Kasumi-1 (cell line): ENCODE data around the gene RNF19B.
"Not testable (repeated sequence)": the region's sequence is repeated elsewhere in the genome, so short reads cannot be mapped to it uniquely, and the experiment has no call there.

Experiments
- DNase-seq, 2 experiments: peaks; one replicate each; lab custom pipeline; 2025; lab: John Stamatoyannopoulos, UW

The RNF19B gene, protein sequence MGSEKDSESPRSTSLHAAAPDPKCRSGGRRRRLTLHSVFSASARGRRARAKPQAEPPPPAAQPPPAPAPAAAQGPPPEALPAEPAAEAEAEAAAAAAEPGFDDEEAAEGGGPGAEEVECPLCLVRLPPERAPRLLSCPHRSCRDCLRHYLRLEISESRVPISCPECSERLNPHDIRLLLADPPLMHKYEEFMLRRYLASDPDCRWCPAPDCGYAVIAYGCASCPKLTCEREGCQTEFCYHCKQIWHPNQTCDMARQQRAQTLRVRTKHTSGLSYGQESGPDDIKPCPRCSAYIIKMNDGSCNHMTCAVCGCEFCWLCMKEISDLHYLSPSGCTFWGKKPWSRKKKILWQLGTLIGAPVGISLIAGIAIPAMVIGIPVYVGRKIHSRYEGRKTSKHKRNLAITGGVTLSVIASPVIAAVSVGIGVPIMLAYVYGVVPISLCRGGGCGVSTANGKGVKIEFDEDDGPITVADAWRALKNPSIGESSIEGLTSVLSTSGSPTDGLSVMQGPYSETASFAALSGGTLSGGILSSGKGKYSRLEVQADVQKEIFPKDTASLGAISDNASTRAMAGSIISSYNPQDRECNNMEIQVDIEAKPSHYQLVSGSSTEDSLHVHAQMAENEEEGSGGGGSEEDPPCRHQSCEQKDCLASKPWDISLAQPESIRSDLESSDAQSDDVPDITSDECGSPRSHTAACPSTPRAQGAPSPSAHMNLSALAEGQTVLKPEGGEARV

DNA sequence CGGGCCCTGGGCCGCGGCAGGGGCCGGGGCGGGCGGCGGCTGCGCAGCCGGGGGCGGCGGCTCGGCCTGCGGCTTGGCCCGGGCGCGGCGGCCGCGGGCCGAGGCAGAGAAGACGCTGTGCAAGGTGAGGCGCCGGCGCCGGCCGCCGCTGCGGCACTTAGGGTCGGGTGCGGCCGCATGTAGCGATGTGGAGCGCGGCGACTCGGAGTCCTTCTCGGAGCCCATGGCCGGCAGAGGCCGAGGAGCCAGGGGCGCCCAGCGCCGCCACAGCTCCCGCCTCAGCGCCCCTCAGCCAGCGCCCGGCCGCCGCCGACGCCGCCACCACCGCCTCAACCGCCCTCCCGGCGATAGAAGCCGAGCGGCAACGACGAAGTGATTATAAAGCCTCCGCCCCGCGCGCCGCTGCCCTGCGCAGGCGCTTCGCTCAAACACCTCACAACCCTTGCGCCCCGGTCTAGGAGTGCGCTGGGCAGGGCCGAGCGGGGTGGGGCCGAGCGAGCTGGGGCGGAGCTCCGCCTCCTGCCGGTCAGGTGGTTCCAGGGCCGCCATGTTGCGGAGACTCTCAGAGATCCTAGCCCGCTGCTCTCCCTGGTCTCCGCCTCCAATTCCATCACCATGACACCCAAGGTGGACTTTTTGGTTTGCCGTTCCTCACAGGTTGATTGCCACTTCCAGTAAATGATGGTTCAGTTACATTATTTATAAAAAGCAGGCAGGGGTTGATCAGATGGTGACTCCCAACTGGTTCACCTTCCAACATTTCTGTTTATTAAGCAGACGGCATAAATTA is at the start of gene RNF19B:
RNF19B (minus strand) TSS at position 349 of the 790 bp plus-strand sequence; CDS start at position 225, 124 bp downstream.
- DNase-seq, result peak; percentile 90 to 92

DNA sequence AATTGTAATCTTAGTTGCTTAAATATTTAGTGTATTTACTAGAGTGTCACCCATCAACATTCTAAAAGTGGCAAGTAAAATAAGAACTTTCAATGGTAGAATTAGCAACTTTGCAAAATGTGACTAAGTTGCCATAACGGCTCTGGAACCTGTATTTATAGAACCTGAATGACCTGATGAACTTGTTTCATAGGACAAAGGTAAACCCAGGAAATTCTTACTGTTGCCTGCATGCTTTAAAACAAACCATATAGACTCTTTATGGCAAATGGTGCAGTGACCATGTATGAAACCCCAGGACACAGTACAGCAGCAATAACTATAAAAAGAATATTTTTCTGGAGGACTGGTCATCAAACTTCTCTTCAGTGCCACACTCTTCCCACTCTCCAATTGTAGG is 49.2 kb upstream of the RNF19B start:
- no peak for DNase-seq

DNA sequence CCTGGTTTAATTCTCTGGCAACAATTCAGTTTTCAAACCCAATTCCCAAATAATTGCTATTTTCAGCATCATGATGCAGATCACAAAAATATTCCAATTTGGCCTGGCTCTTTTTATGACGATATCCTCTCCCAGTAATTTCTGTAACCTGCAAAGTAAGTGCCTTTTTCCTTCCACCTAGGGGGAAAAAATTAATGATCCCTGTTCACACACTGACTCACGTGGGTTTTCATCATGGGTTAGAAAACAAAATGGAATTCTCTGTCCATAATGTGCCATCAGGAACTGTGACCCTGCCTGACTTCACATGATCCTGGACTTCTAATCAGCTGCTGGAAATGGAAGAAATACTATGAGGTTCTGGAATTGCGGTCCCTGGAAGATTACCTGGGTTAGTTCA is 47.6 kb upstream of the RNF19B start:
- DNase-seq, result no peak

DNA sequence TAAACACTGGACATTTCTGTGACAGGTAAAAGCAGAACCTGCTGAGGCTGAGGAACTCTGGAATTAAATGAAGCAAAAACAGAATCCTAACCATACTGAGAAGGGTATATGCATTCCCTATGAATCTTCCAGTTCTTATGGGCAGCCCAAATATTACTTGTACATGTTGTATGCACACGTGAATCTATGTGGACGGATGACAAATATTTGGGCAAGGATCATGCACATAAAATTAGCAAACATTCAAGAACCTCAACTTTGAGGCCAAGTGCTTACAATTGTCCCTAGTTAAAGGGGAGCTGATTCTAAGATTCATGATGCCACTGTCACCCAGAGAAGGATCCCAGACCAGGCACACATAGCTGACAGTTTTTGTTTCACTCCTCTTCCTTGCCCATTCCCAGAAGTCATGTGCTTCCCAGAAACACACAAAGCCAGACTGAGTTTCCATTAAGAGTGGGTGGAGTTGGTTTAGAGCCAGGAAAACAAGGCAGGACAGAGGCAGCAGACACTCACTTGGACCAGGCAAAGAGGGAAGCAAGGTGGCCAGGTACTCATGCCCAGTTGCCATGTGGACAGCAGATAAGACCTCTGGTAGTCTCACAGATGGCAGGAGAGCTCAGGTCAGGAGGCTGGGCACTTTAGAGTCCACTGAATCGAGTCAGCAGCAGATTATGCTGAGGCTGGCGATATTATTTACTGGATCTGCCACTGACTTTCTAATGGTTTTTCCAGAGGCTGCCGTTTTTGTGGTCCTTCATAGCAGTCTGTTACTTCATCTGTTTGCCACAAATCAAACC is 46.5 kb upstream of the RNF19B start:
- no peak for DNase-seq

DNA sequence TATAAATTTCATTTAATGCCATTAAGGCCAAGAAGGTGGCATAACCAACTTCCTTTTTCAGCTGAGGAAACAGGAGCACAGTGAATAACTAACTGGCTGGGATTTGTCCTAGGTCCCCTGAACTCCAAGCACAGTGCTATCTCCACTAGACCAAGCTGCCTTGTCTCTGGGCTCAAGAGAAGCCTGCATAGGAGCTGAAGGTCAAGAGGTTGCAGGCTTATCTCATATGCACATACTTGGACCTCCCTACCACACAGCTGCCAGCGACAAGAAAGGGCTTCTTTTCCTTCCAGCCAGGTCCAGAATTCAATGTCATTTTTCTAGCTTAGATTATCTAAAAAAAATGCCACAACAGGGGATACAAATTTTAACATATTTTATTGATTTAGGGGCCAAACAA is 45.0 kb upstream of the RNF19B start:
- DNase-seq, result no peak

DNA sequence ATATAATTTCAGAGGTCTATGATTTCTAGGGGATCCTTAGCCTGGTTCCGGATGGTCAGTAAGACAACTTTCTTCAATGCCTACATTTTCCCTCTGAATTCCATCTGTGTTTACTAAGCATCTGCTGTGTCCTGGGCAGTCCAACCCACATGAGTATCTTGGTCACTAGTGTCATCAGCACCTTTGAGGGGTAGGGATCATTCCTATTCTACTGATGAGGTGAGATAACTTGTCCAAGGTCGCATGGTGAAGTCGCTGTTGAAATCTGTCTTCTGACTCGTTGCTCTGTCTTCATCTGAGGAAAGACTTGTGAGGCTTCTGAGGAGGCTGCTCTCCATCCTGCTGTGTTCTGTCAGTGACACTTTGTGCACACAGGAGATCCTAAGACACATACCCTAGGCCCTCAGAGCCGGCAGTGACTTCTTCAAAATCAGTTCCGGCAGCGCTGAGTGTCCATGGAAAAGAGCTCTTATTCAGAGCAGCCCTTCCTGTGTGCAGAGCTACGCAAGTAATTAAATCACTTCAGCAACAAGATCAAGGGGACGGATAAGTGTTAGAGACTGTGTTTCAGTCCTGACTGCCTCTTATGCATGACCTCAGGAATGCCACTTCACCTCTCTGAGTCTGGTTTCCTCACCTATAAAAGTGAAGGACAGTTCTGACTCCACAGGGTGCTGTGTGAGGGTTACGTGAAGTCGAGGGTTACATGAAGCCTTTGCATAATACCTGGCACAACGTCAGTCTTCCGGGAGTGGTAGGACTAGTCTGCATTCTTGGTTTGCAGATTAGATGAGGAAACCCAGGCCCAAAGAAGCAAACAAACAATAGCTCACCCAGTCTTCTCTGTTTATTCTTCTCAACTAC is 43.7 kb upstream of the RNF19B start:
- no peak for DNase-seq

DNA sequence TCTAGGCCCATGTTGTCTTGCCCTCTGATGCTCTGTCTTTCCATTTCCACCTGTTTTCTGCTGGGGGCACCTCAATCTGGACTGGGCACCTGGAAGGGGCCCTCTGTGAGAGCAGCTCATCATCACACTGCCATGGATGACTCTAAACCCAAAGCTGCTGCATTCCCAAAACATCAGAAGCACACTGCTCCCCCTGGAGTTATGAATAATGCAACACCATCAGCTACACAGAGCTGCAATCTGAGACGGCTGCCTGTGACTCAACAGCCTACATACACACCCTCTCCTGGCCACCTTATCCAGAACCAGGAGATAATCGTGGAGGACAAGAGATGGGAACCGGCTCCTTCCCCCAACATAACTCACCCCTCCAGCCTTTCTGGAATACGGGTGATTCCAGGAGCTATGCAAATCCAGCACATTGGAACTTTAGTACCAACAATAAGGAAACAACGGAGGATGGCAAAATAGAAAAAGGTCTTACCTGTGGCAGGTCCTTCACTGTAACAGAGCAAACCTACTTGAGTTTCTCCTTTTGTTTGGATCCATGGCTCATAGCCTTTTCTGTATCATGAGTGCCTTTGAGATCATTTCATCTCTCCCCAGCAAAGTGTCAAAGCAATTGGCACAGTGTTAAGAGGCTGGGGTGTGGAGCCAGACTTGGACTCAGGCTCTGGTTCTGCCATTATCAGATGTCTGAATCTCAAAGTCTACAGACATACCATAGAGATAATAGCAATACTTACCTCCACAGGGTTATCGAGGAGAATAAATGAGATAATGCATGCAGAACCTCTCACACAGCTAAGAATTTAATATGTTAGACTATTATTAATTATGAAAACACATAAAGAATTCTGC is 42.8 kb upstream of the RNF19B start:
- peak; percentile 34 to 39 for DNase-seq

DNA sequence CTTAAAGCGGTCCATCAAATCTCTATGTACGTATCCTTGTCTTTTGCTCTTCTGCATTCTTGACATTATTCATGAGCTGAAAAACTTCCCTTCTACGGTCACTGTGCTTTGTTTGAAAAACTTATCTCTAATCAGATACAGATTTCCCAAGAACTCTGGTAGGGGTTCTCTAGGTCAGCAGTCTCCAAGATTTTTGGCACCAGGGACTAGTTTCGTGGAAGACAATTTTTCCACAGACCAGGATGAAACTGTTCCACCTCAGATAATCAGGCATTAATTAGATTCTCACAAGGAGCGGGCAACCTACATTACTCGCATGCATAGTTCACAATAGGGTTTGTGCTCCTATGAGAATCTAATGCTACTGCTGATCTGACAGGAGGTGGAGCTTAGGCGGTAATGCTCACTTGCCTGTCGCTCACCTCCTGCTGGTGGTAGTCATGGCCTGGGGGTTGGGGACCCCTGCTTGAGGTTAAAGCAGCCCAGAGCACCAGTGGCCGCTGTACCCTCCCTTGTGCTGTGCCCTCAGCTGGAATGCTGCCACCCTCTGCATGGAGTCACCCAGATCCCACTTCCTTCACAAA is 41.3 kb upstream of the RNF19B start:
- DNase-seq, result no peak

DNA sequence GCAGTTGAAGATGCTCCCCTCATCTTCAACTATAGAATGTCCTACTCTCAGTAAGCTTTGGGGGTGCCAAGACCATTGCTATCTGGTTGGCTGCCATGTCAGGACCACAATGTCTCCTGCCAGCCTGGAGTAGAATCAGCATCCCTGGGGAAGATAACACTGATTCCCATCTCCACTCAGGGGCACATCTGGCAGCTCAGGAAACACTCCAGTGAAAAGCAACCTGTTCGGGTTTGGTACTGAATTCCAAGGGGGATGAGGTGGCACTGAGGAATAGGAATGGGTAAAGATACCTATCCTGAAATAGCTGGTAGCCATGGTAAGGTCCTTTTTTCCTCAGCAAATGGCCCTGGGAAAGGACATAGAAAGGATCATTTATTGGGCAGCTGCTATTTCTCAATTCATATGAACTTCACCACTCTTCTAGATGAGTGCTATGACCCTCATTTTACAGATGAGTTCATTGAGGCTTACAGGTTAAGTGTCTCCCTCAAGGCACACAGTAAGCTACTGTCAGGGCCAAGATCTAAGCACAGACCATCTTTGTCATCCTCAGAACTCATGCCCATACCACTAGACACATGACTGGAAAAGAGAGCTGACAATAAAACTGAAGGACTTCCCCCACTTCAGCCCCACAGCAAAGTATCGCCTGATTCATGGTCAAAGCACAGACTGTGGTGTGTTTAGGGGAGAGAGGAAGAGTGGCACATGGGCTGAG is 40.7 kb upstream of the RNF19B start:
- no peak for DNase-seq

DNA sequence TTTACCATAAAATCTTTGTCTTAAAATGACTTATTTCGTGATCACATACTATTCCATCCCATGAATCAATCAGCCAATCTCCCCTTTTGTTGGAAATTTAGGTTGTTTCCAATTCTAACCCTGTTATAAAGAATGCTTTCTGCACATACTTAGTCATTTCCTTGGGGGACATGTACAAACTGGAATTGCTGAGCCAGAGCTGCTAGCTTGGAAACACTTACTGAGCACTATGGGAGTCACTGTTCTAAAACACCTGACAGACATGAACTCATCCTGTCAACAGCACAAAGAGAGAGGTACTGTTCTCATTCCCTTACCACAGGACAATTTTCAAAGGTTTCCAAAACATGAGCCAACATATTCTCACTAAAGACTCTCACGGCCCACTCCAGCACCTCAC is 40.0 kb upstream of the RNF19B start:
- no peak for DNase-seq

DNA sequence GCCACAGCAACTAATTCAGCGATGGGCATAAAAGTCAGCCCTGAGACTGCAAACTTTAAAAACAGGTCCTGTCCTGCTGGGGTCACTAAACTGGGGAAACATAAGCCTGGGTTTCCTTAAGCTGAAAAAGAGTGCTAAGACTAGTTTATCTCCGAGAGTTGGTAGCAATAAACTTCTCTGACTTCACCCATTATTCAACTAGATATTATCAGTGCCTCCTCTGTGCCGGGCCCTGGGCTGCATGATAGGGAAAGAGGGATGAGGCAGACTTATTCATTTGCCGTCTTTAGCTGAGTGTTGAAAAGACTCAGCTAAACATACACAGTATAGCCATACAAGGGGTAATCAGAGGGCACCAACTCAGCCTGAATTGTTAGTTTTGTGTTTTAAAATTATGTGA is 39.0 kb upstream of the RNF19B start:
- no peak for DNase-seq

DNA sequence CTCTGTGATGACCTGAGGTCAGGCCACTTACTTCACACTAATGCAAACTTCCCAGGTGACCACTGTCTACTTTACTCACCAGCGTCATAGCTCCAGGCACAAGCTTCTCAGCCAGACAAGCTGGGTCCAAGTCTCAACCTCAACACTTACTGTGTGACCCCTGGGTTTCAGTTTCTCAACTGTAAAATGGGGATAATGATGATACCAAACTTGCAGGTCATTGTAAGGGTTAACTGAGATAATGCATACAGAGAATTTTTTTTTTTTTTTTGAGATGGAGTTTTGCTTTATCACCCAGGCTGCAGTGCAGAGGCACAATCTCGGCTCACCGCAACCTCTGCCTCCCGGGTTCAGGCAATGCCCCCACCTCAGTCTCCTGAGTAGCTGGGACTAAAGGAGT is 37.4 kb upstream of the RNF19B start:
- no peak for DNase-seq

DNA sequence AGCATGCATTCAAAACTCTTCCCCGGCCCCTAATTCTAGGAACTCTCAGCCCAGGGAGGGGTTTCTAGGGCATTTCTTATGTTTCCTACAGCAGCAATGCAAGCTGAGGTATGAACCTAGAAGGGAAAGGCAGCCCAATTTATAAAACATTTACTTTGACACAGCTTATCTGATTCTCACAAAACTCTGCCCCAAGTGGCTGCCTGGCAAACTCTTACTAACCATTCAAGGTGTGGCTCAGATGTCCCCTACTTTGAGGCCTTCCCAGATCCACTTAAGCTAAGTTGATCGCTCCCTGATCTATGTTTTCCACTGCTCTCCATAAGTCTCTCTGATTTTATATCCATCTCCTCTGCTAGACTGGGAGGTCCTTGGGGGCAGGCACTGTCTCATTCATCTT is 36.7 kb upstream of the RNF19B start:
- DNase-seq, result peak in 1 of 2 experiments; percentile 40

DNA sequence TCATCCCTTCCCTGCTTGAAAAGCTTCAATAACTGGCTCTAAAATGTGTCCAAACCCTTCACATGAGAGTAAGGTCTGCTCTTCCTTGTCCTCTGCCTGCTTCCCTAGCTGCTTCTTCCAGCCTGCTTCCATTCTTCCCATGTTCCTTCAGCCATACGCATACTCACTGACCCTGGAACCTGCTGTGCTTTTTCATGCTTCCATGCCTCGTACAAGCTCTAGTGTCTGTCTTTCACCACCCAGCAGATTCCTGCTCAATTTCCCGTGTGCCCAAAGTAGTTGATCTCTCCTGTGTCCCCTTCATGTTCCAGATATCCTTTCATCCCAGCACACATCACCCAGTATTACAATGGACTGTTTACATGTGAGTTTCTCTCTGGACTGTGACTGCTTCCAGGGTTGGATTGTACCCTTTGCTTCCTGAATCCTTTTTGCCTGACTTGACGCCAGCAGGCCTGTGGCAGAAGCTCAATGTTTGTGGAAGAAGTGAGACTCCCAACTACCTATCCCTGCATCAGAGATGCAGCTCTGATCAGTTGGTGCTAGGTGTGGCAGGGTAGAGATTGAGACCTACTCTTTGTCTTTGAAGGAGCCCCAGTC is 35.9 kb upstream of the RNF19B start:
- no peak for DNase-seq

DNA sequence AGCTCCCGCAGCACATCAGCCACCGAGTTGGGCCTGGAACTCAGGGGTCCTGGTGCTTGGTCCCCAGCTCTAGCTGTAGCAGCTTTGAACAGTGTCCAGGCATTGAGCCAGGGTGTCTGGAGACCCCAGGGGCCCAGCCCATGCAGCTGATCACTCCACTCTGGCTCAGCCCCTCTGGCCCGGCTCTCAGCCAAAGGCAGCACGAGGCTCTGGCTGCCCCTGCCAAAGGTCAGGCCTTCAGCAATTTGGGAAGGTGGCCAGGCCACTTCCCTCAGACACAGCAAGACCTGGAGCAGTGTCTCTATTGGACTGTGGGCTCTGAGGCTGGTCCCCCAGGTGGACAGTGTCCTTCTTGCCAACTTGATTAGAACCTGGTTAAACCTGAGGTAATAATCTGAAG is 34.4 kb upstream of the RNF19B start:
- DNase-seq, result no peak

DNA sequence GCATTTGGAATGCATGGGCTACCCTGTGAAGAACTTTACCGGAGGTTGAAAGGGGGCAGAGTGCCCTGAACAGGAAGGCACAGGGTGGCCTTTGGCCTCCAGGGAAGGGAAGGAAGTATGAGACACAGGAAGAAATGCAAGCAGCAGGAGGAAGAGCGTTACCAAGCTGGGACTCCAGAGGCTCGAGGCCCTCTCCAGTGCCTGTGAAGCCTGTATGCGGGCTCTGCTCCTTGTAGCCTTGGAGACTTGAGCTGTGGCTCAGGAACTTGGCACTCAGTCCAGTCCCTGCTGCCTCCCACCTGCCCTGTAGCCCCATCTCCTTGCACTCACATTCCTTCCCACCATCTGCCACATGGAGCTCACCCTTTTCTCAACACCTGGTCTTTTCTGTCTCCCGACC is 33.5 kb upstream of the RNF19B start:
- DNase-seq, result peak; percentile 88 to 91

DNA sequence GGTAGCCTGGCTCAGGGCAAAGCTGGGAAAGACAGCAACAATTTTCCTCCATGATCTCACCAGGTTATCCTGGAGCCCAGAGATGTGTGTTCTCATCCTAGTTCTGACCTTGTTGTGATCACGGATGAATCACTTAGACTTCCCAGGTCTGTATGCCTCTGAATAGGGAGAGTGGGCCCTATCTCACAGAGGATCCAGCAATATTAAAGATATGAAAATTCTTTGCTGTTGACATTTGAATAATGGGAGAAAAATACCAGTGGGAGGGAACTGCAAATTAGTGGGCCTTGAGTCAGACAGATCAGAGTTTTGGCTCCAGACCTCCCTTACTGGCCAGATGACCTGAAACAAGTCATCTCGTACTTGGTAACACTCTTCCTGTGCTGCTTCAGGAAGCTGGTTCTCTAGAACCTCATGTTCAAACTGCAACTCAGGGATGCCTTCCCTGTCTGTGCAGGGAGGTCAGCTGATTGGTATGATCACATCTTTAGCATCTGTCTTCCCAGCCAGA is 32.8 kb upstream of the RNF19B start:
- no peak for DNase-seq

DNA sequence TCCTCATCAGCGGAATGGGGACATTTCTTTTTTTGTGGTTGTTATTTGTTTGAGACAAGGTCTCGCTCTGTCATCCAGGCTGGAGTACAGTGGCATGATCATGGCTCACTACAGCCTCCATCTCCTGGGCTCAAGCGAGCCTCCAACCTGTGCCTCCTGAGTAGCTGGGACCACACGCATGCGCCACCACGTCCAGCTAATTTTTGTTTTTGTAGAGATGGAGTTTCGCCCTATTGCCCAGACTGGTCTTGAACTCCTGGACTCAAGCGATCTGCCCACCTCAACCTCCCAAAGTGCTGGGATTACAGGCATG is 28.7 kb upstream of the RNF19B start:
- DNase-seq, result not testable (repeated sequence)
